ENCODE measurements around the gene MED9. TPM values are rescaled to one million over a fixed set of nuclear protein-coding genes. Genes with fewer than 3 reads are reported as not detected.

Gene MED9
- total RNA-seq, 4 donors from 2014 or later = 8.3 to 14.4 (median 11.4) TPM

DNA sequence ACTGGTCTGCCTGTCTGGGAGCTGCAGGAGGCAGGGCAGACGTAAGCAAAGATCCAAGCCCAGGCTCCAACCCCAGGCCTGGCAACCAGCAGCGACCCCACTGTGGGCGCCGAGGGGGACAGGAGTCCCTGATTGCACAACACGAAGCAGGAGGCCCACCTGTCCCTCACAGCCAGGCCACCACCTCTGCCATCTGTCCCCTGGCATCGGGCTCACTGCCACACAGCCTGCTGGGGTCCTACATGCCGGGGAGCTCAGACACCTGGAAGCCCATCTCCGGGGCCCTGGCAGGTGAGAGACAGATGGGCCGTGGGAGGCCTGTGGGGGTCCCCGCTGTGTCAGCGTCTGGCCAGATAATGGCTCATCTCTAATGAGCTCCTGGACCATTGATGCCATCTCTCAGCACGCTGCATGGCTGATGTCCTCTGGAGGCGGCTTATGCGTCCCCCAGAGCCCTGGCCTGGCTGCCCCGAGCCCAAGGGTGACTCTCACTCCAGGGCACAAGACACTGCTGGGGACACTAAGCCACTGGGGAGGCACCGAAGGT, 30.7 kb downstream of the MED9 start:
- intact Hi-C loops (cut with DNase I) = no loop called here
- TF ChIP-seq, protein P1, sequence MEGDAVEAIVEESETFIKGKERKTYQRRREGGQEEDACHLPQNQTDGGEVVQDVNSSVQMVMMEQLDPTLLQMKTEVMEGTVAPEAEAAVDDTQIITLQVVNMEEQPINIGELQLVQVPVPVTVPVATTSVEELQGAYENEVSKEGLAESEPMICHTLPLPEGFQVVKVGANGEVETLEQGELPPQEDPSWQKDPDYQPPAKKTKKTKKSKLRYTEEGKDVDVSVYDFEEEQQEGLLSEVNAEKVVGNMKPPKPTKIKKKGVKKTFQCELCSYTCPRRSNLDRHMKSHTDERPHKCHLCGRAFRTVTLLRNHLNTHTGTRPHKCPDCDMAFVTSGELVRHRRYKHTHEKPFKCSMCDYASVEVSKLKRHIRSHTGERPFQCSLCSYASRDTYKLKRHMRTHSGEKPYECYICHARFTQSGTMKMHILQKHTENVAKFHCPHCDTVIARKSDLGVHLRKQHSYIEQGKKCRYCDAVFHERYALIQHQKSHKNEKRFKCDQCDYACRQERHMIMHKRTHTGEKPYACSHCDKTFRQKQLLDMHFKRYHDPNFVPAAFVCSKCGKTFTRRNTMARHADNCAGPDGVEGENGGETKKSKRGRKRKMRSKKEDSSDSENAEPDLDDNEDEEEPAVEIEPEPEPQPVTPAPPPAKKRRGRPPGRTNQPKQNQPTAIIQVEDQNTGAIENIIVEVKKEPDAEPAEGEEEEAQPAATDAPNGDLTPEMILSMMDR (IDR thresholded peaks at IDR 0.05) = no peak
- no peak for TF ChIP-seq POLR2A (IDR thresholded peaks at IDR 0.05; ENCODE audit: low read depth)
- Histone ChIP-seq H3K27ac (replicated peaks in 1 of 4) (no peak overlapping the region), H3K36me3 (peaks cover 0 to 6% (median 2%) of the 10 kb centered on the region in 4 donors), H3K4me3 (no peak overlapping the region), H3K4me1 (peaks cover 0 to 4% (median 0%) of the 10 kb centered on the region in 4 donors), H3K27me3 (no peaks in the 10 kb centered on the region), H3K9me3 (no peaks in the 10 kb centered on the region)
- DNase-seq (ENCODE audit: extremely low spot score) = no peak
- WGBS = 100% methylated on average over 7 of the region's 16 CpGs

DNA sequence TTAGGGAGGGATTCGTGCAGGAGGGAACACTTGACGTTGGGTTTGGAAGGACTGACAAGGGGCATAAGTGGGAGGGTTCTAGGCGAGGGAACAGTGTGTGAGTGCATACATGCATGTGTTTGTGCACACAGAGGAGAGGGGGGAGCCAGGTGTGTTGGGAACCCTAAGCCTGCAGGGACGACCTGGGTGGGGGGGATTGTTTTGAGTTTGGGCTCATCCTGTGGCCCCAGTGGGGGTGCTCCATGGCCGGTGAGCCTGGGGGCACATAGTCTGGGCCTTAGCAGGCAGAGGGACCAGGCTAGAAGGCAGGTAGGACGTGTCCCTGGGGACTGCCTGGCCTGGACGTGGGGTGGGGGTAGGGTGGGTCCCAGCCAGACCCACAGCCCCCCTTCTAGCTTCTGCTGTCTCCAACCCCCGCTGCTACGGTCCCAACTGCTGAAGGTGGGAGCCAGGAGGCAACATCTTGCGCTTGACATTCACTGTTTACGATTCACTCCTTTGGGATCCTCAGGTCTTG, 31.3 kb downstream of the MED9 start:
- H3K4me1 ChIP-seq = peaks cover 0 to 4% (median 0%) of the 10 kb centered on the region in 4 donors
- TF ChIP-seq, protein P1 (IDR thresholded peaks at IDR 0.05) = no peak
- no peak for TF ChIP-seq POLR2A (IDR thresholded peaks at IDR 0.05; ENCODE audit: low read depth)
- no peak for TF ChIP-seq EP300 (IDR thresholded peaks at IDR 0.05)
- no peak for TF ChIP-seq POLR2AphosphoS5 (IDR thresholded peaks at IDR 0.05)
- H3K27me3 ChIP-seq = no peaks in the 10 kb centered on the region
- no peak overlapping the region for H3K27ac ChIP-seq (replicated peaks in 1 of 4)
- peaks cover 0 to 6% (median 2%) of the 10 kb centered on the region in 4 donors for H3K36me3 ChIP-seq
- no peak for DNase-seq (ENCODE audit: extremely low spot score)
- H3K9me3 ChIP-seq = no peaks in the 10 kb centered on the region
- intact Hi-C loops (cut with DNase I) = no loop called here
- no peak overlapping the region for H3K4me3 ChIP-seq
- 92% methylated on average over 9 of the region's 11 CpGs for WGBS

DNA sequence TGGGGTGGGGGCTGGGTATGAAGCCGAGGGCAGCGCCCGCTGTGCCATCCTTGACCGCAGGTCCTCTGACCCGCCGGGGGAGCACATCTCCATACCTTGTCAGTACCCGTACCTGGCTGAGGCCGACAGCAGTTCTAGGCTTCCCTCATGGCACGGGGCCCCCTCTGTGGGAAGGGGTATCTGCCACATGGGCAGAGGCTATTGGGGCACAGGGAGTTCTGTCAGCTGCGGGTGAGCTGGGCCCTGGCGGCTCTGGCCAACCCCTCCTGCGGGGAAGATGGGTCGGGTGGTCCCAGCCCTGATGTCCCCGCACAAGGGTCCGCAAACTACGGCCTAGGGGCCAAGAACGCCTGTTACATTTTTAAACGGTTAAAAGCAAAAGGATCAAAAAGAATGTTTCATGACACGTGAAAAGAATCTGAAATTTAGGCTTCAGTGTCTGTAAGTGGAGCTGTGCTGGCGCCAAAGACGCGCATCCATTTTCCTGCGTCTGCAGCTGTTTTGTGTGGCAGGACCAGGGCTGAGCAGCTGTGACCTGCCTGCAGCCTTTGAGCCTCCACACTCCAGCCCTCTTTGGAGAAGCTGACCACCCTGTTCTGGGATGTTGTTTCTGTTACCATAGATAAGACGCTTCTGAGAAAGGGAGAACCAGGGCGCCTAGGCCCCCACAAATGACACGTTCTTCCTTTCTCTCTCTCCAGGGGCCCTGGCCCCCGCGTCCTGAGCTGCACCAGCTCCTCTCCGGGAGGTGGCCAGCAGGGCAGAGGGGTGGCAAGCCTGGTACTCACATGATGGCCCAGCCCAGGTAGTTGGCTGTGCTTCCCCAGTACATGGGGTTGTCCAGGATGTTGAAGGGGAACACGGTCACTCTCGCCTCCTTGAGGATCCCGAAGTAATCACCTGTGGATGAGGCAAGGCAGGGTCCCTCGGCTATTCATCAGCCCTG, 32.1 kb downstream of the MED9 start:
- DNase-seq (ENCODE audit: extremely low spot score) = no peak
- intact Hi-C loops (cut with DNase I) = no loop called here

DNA sequence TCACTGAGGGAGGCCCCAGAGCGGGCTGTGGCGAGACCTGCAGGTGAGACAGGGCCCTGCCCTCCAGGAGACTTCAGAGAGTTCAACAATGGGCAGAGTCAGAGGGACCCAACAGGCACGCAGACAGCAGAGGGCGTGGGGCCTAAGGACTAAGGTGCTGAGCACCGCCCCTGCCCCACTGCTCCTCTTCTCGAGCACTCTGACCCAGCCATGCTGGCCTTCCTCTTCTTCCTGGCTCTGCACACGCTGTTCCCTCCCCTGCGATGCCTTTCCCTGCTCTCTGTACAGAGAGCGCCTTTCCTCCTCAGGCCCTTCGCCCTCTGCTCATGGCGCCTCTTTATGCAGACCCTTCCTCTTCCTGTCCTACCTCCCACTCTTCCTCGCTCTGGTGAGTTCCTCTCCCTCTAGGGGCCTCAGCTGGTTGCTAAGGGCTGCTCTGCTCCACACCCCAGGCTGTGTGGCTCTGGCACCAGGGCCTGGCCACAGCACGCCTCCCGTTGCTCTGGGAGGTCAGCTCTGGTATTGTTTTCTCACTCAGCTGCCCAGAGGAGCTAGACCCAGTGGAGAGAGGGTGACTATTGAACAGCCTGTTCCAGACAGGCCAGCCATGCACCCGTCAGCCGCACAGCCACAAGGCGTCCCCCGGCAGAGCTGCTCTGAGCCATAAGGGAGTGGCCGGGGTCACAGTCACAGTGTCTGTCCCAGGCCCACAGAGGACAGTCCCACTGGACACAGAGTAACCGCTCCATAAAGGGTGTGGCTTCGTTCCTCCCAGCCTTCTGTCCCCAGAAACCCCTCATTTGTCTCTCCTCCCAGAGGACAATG, 33.0 kb downstream of the MED9 start:
- 93% methylated on average over 17 of the region's 21 CpGs for WGBS
- intact Hi-C loops (cut with DNase I) = no loop called here
- Histone ChIP-seq H3K27me3 (no peaks in the 10 kb centered on the region), H3K27ac (replicated peaks in 1 of 4) (no peak overlapping the region), H3K4me1 (peaks cover 0 to 4% (median 0%) of the 10 kb centered on the region in 4 donors), H3K36me3 (peaks cover 0 to 6% (median 2%) of the 10 kb centered on the region in 4 donors), H3K9me3 (no peaks in the 10 kb centered on the region), H3K4me3 (no peak overlapping the region)
- TF ChIP-seq, protein P1 (IDR thresholded peaks at IDR 0.05) = no peak
- TF ChIP-seq POLR2A (IDR thresholded peaks at IDR 0.05; ENCODE audit: low read depth) (no peak), POLR2AphosphoS5 (IDR thresholded peaks at IDR 0.05) (no peak), EP300 (IDR thresholded peaks at IDR 0.05) (no peak)
- DNase-seq (ENCODE audit: extremely low spot score) = no peak

More for the DNA sequence above, 32.1 kb downstream of the MED9 start:
- Histone ChIP-seq H3K4me1 (peaks cover 0 to 4% (median 0%) of the 10 kb centered on the region in 4 donors), H3K27ac (replicated peaks in 1 of 4) (no peak overlapping the region), H3K9me3 (no peaks in the 10 kb centered on the region), H3K27me3 (no peaks in the 10 kb centered on the region), H3K4me3 (no peak overlapping the region), H3K36me3 (peaks cover 0 to 6% (median 2%) of the 10 kb centered on the region in 4 donors)
- WGBS = 94% methylated on average over 25 of the region's 33 CpGs
- no peak for TF ChIP-seq EP300 (IDR thresholded peaks at IDR 0.05)
- no peak for TF ChIP-seq POLR2A (IDR thresholded peaks at IDR 0.05; ENCODE audit: low read depth)
- TF ChIP-seq, protein P1 (IDR thresholded peaks at IDR 0.05) = no peak
- TF ChIP-seq POLR2AphosphoS5 (IDR thresholded peaks at IDR 0.05) = no peak

All from esophagus muscularis mucosa (tissue), 4 donors.